ENCODE measurements around the gene CFAP57. TPM values are rescaled to one million over a fixed set of nuclear protein-coding genes. Genes with fewer than 3 reads are reported as not detected.

The CFAP57 gene
- total and polyA plus RNA-seq, 2 donors (not counting 1 experiment from before 2014, with no cell fraction given), result 0.07 to 0.44 TPM

GRCh38 chr1:43252225-43252624 lies 80.1 kb downstream of the CFAP57 start:
- no CpG with 5 or more reads among the region's 1 CpG for WGBS (ENCODE audit: insufficient coverage)
- H3K4me2 ChIP-seq (replicated peaks; ENCODE audit: low read depth, low read length, poor library complexity, severe bottlenecking), result no peak overlapping the region
- Mint-ChIP-seq H3K9me3 (ENCODE audit: insufficient read depth) (peaks cover 1% of the 10 kb centered on the region), H3K27me3 (no peaks in the 10 kb centered on the region), H3K27ac (no peak overlapping the region), H3K4me3 (no peak overlapping the region), H3K4me1 (no peaks in the 10 kb centered on the region)
- POLR2A ChIA-PET, result no interaction called here
- H3K36me3 ChIP-seq (replicated peaks in 1 of 2; ENCODE audit: control extremely low read depth in 1 of 2, control insufficient read depth in 1 of 2, extremely low read depth in 1 of 2, insufficient read depth in 2 of 2, low read length in 1 of 2), result no peaks in the 10 kb centered on the region
- H3K4me3 ChIP-seq (ENCODE audit: control extremely low read depth in 1 of 5, extremely low read depth in 1 of 5, insufficient read depth in 1 of 5, low read depth in 2 of 5, low read length in 4 of 5), result no peak overlapping the region
- no peak overlapping the region for H3K27ac ChIP-seq (ENCODE audit: low read length in 2 of 2)
- H2AFZ ChIP-seq (ENCODE audit: insufficient read depth, low read depth, low read length, poor library complexity, severe bottlenecking), result no peak overlapping the region
- DNase-seq (no peak), ATAC-seq (ENCODE audit: low read depth) (no peak)
- H3K4me1 ChIP-seq (ENCODE audit: control insufficient read depth in 2 of 2, insufficient read depth in 2 of 2, low read length in 2 of 2), result no peaks in the 10 kb centered on the region
- no peaks in the 10 kb centered on the region for H4K20me1 ChIP-seq (ENCODE audit: control insufficient read depth, insufficient read depth, low read length, poor library complexity, severe bottlenecking)
- H3K27me3 ChIP-seq (replicated peaks in 1 of 4; ENCODE audit: control extremely low read depth in 1 of 4, control insufficient read depth in 3 of 4, insufficient read depth in 4 of 4, low read length in 3 of 4), result peaks cover 0 to 6% (median 2%) of the 10 kb centered on the region in 4 experiments
- TF ChIP-seq EZH2 (IDR thresholded peaks at IDR 0.05; ENCODE audit: borderline replicate concordance, insufficient read depth, low read depth, low read length, poor library complexity, severe bottlenecking), result no peak
- TF ChIP-seq, protein P1, sequence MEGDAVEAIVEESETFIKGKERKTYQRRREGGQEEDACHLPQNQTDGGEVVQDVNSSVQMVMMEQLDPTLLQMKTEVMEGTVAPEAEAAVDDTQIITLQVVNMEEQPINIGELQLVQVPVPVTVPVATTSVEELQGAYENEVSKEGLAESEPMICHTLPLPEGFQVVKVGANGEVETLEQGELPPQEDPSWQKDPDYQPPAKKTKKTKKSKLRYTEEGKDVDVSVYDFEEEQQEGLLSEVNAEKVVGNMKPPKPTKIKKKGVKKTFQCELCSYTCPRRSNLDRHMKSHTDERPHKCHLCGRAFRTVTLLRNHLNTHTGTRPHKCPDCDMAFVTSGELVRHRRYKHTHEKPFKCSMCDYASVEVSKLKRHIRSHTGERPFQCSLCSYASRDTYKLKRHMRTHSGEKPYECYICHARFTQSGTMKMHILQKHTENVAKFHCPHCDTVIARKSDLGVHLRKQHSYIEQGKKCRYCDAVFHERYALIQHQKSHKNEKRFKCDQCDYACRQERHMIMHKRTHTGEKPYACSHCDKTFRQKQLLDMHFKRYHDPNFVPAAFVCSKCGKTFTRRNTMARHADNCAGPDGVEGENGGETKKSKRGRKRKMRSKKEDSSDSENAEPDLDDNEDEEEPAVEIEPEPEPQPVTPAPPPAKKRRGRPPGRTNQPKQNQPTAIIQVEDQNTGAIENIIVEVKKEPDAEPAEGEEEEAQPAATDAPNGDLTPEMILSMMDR (IDR thresholded peaks at IDR 0.05), result no peak
- intact Hi-C loops (cut with micrococcal nuclease), result no loop called here
- peaks cover 0 to 8% (median 0%) of the 10 kb centered on the region in 3 donors for H3K9me3 ChIP-seq (ENCODE audit: control extremely low read depth in 1 of 3, control insufficient read depth in 2 of 3, insufficient read depth in 1 of 3, low read length in 2 of 3)
- no peak overlapping the region for H3K9ac ChIP-seq (ENCODE audit: low read length)
- H3K79me2 ChIP-seq (ENCODE audit: control insufficient read depth, insufficient read depth, low read length), result no peaks in the 10 kb centered on the region
- CTCF ChIA-PET, result no interaction called here

DNA sequence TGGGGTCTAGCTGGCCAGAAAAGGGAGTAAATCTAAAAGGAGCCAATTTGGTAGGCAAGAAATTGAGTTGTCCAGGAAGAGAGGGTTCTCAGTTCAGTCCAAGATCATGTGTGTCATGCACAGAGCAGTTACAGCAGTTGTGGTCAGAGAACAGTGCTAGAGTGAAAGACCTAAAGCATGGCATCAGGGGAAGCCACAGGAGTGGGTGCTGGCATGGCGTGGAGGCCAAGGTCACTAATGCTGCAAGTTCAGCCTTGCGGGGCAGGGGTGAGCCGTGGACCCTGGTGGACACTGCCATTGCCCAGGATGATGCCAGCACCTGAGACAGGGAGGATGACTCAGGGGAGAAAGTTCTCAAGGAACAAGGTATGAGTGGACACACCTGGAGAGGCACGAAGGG lies 81.0 kb downstream of the CFAP57 start:
- H4K20me1 ChIP-seq (ENCODE audit: control insufficient read depth, insufficient read depth, low read length, poor library complexity, severe bottlenecking), result no peaks in the 10 kb centered on the region

More for the DNA sequence above, 81.0 kb downstream of the CFAP57 start:
- H3K27me3 ChIP-seq (replicated peaks in 1 of 4; ENCODE audit: control extremely low read depth in 1 of 4, control insufficient read depth in 3 of 4, insufficient read depth in 4 of 4, low read length in 3 of 4), result peaks cover 0 to 6% (median 2%) of the 10 kb centered on the region in 4 experiments
- H3K4me1 ChIP-seq (ENCODE audit: control insufficient read depth in 2 of 2, insufficient read depth in 2 of 2, low read length in 2 of 2), result no peaks in the 10 kb centered on the region
- CTCF ChIA-PET, result no interaction called here
- no peak overlapping the region for H2AFZ ChIP-seq (ENCODE audit: insufficient read depth, low read depth, low read length, poor library complexity, severe bottlenecking)
- Mint-ChIP-seq H3K9me3 (ENCODE audit: insufficient read depth) (no peaks in the 10 kb centered on the region), H3K27ac (no peak overlapping the region), H3K4me1 (no peaks in the 10 kb centered on the region), H3K4me3 (no peak overlapping the region), H3K27me3 (no peaks in the 10 kb centered on the region)
- no peak overlapping the region for H3K9ac ChIP-seq (ENCODE audit: low read length)
- TF ChIP-seq, protein P1 (IDR thresholded peaks at IDR 0.05), result no peak
- no peak for TF ChIP-seq EZH2 (IDR thresholded peaks at IDR 0.05; ENCODE audit: borderline replicate concordance, insufficient read depth, low read depth, low read length, poor library complexity, severe bottlenecking)
- DNase-seq (no peak), ATAC-seq (ENCODE audit: low read depth) (no peak)
- no peaks in the 10 kb centered on the region for H3K36me3 ChIP-seq (replicated peaks in 1 of 2; ENCODE audit: control extremely low read depth in 1 of 2, control insufficient read depth in 1 of 2, extremely low read depth in 1 of 2, insufficient read depth in 2 of 2, low read length in 1 of 2)
- POLR2A ChIA-PET, result no interaction called here
- no peak overlapping the region for H3K4me3 ChIP-seq (ENCODE audit: control extremely low read depth in 1 of 5, extremely low read depth in 1 of 5, insufficient read depth in 1 of 5, low read depth in 2 of 5, low read length in 4 of 5)
- intact Hi-C loops (cut with micrococcal nuclease), result no loop called here
- H3K27ac ChIP-seq (ENCODE audit: low read length in 2 of 2), result no peak overlapping the region
- H3K4me2 ChIP-seq (replicated peaks; ENCODE audit: low read depth, low read length, poor library complexity, severe bottlenecking), result no peak overlapping the region
- no peaks in the 10 kb centered on the region for H3K79me2 ChIP-seq (ENCODE audit: control insufficient read depth, insufficient read depth, low read length)
- WGBS (ENCODE audit: insufficient coverage), result 97% methylated on average over 4 of the region's 4 CpGs
- peaks cover 0 to 12% (median 1%) of the 10 kb centered on the region in 3 donors for H3K9me3 ChIP-seq (ENCODE audit: control extremely low read depth in 1 of 3, control insufficient read depth in 2 of 3, insufficient read depth in 1 of 3, low read length in 2 of 3)
